Left cardiac atrium (tissue), 4 donors: ENCODE results near the gene PAQR6. TPM values are rescaled to one million over a fixed set of nuclear protein-coding genes. Genes with fewer than 3 reads are reported as not detected.

Experiments
- ATAC-seq, 2 donors: fragments of 200-7000 bp; cut with Tn5 transposase; one replicate each; pipeline ENCODE4 v1.9.1; 2020; ENCODE audit warnings: mild to moderate bottlenecking in 2 of 2, moderate library complexity in 2 of 2
- DNase-seq: peaks from one replicate; pipeline ENCODE4 v3.0.0-alpha.2; 2020
- intact Hi-C, 2 donors: fragments of 100-400 bp; cut with DNase I; formaldehyde crosslinking; loops; one replicate each; pipeline versions ENCODE4 v1.14.1 to v1.15.1; 2022 to 2023
- long read RNA-seq: library from polyadenylated mRNA; unstranded; transcript quantifications from one replicate; pipeline ENCODE4 v2.0.0, GENCODE V29; 2021
- total RNA-seq, 2 donors: library from RNA; stranded (reverse); fragmentation: NEBNext Ultra II Directional; extraction: Animal tissue kit (Norgen Biotek cat#: 25700); gene quantifications; one replicate each; pipeline ENCODE4 v1.2.1, GENCODE V29; 2021
- donor health status: DM: no; HTN: yes; CAD: no.
- donor health status: DM: no; HTN: yes; CAD: no; lungs with severe emphysema.
- donor health status: DM: yes; HTN: yes; CAD: no.
- donor health status: Dilated cardiomyopathy.

The PAQR6 gene, protein sequence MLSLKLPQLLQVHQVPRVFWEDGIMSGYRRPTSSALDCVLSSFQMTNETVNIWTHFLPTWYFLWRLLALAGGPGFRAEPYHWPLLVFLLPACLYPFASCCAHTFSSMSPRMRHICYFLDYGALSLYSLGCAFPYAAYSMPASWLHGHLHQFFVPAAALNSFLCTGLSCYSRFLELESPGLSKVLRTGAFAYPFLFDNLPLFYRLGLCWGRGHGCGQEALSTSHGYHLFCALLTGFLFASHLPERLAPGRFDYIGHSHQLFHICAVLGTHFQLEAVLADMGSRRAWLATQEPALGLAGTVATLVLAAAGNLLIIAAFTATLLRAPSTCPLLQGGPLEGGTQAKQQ
- 1 to 10 TPM in 1 of 2 donors, under 1 TPM in 1; 0.71 to 1.3 TPM for total RNA-seq
- long read RNA-seq, partial matches to known transcripts, result 1 of 2 reads
- long read RNA-seq, other reads (novel, unspliced or antisense), result 0 of 2 reads

DNA sequence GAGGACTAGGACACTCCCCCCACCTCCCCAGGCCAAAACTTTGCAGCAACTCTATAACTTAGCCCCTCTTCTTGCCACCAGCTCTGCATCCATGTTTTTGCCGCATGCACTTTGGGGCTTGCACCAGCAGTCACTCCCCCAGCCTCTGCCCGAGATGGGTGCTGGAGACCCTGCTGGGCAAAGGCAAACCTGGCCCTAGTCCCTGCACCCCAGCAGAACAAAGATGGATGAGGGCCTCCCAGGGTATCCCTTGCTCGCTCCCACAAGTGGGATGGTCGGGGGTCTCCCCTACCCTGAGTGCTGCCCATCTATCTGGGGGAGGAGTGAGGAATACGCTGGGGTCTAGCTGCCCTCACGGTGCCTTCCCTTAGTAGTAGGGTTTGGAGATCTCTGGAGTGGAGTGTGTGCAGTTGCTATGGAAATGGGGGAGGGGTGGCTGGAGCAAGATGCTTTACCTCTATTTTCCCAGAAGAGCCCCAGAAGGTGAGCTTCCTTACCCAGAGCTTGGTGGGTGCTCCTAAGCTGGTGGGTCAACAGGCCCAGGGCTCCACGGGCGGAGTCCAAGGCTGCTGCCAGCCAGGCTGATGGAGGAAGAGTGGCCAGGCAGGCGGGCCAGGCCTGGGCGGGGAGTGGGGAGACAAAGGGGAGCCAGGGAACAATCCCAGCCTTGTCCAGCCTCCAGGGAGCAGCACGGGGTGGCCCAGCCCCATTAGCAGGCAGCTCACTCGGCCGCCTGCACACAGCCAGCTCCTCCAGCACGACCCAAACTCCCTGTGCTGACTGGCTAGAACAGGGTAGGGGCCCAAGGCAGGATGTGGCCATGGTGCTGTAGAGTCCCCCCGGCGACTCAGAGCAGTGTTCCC lies at the start of gene PAQR6:
TSS of gene PAQR6 (minus strand) at position 597 of the 863 bp plus-strand sequence. CDS start 1,325 bp downstream, outside the sequence.
- intact Hi-C loops, result no loop called here
- no peak for DNase-seq
- peak; percentile 29 to 38 for ATAC-seq

DNA sequence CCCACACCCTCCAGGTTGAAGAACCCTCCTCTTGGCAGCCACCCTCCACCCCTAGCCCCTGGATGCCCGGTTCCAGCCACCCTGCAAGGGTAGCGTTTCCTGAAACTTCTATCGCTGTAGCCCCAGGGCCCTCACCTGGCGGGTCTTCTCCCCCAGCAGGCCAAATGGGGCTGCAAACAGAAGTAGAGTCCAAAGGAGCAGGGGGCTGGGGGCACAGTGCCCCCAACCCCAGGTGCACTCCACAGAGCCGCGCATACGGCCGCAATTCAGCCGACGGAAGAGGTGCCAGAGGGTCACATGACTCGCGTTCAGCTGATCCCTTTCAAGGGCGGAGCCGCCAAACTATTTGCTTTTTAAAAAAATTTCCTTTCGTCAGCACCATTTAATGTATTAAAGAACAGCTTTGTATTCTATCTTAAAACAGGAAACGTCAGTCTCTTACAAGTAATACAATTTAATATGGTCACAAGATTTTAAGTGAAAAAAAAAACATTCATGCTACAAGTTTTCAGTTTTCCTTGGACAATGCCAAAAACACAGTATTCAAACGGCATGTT lies 47.6 kb upstream of the PAQR6 start, which contains the start of gene GLMP:
TSS of gene GLMP (minus strand) at position 289 of the 557 bp plus-strand sequence. CDS start at position 255, 34 bp downstream.
- DNase-seq (peak; percentile 76), ATAC-seq (peak; percentile 48 to 51)
- intact Hi-C loops, result no loop called here

DNA sequence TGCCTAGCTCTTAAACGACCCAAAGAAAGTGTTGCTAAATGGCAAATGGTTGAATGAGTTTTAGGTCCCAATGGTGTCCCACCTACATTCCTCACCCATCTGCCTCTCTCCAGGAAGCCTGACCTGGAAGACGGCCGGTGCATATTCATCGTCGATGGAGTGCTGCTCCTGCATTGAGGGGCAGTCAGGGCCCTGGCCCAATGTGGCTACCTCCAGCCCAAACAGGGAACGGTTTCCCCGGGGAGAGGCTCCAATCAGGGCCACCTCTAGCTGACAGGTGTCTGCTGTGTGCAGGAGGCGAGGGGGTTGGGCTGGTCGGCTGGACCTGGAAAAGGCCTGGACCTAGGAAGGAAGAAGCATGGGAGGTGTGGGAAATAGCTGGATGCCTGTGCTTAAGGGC lies 46.0 kb upstream of the PAQR6 start:
- ATAC-seq (no peak), DNase-seq (no peak)
- intact Hi-C loops, result no loop called here

- DNase-seq (no peak), ATAC-seq (no peak)
- intact Hi-C loops, result no loop called here
These were observed 45.2 kb upstream of the PAQR6 start for GRCh38 chr1:156293098-156293434.

GRCh38 chr1:156291226-156292061 lies 43.6 kb upstream of the PAQR6 start:
- intact Hi-C loops, result no loop called here
- DNase-seq (peak; percentile 94), ATAC-seq (peak; percentile 94 to 97)

GRCh38 chr1:156289857-156290256 lies 42.0 kb upstream of the PAQR6 start:
- intact Hi-C loops, result no loop called here
- ATAC-seq (no peak), DNase-seq (no peak)

DNA sequence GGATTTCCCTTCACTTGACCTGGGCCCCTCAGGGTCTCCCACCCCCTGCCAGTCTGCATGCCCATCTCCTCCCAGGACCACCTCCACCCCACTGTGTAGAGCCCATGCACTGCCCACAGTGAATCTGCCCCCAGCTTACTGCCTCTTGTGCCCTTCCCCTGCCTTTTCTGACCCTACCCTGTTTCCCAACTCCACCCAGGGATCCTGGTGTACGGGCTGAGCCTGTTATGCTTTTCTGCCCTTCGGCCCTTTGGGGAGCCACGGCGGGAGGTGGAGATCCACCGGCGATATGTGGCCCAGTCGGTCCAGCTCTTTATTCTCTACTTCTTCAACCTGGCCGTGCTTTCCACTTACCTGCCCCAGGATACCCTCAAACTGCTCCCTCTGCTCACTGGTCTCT lies 38.2 kb upstream of the PAQR6 start:
- ATAC-seq (no peak), DNase-seq (no peak)
- intact Hi-C loops, result no loop called here

DNA sequence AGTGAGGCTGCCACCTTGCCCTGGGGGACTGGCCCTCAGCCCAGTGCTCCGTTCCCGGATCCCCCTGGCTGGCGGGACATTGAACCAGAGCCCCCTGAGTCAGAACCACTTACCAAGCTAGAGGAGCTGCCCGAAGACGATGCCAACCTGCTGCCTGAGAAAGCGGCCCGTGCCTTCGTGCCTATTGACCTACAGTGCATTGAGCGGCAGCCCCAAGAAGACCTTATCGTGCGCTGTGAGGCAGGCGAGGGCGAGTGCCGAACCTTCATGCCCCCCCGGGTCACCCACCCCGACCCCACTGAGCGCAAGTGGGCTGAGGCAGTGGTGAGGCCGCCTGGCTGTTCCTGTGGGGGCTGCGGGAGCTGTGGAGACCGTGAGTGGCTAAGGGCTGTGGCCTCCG lies 37.6 kb upstream of the PAQR6 start:
- no peak for DNase-seq
- intact Hi-C loops, result no loop called here
- ATAC-seq, result no peak

GRCh38 chr1:156284757-156285156 lies 36.9 kb upstream of the PAQR6 start:
- intact Hi-C loops, result no loop called here
- ATAC-seq (no peak), DNase-seq (no peak)

DNA sequence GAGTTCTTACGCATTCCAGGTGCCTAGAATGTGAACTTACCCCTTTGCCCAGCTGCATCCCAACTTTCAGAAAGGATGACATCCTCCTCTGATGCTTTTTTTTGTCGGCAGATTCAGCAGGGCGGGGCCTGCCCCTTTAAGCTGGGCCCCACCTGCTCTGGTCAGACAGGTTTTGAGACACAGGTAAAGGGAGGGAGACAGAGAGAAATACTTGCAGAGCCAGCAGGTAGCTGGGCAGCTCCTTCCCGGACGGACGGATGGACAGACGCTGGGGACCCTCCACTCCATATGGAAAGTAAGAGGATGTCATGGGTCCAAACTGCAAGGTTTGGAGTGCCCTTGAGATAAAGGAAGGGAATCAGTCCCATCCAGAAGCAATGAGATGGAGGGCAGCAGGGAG lies 36.3 kb upstream of the PAQR6 start, which contains the start of gene TMEM79:
TSS of gene TMEM79 (plus strand) at position 214 of the 400 bp plus-strand sequence. CDS start 902 bp downstream, outside the sequence.
- intact Hi-C loops, result no loop called here
- no peak for DNase-seq
- no peak for ATAC-seq

GRCh38 chr1:156283521-156283920 lies 35.7 kb upstream of the PAQR6 start:
- intact Hi-C loops, result no loop called here
- DNase-seq (no peak), ATAC-seq (no peak)

GRCh38 chr1:156282479-156283222 lies 34.8 kb upstream of the PAQR6 start, which contains the start of gene SMG5:
SMG5 (minus strand) TSS chr1:156282825; CDS start chr1:156282680, 145 bp downstream.
- intact Hi-C loops, result no loop called here
- peak; percentile 93 to 95 for ATAC-seq
- peak; percentile 97 for DNase-seq

- peak; percentile 0 to 13 for ATAC-seq
- intact Hi-C loops, result no loop called here
- peak; percentile 42 for DNase-seq
These were observed 34.0 kb upstream of the PAQR6 start for GRCh38 chr1:156281693-156282478.

DNA sequence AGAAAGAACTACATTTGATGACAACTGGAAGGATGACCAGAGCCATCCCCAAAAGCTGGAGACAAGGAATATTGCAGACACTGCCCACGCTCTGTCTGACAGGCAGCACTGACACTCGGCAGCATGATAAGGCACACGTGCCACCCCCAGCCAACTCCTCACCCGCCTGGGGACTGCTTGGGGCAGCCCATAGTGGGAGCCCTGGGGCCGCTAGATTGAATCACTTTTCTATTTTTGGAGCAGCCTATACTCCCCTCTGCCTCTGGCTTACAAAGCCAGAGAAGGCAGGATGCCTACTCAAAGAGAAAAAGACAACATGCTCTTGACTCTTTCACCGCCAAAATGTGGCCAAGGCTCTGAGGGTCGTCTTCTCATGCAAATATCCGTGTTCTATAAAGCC lies 33.4 kb upstream of the PAQR6 start:
- peak; percentile 72 to 84 for ATAC-seq
- intact Hi-C loops, result no loop called here
- peak; percentile 74 for DNase-seq

GRCh38 chr1:156279837-156280236 lies 32.0 kb upstream of the PAQR6 start:
- intact Hi-C loops, result no loop called here
- no peak for DNase-seq
- no peak for ATAC-seq

- DNase-seq, result no peak
- ATAC-seq, result no peak
- intact Hi-C loops, result no loop called here
These were observed 29.1 kb upstream of the PAQR6 start for GRCh38 chr1:156276966-156277381.

- ATAC-seq (no peak), DNase-seq (no peak)
- intact Hi-C loops, result no loop called here
These were observed 28.7 kb upstream of the PAQR6 start for GRCh38 chr1:156276532-156276931.
